HG02759 (cell line): Measurements from ENCODE around the gene CSTF2T.

Source experiments
- ATAC-seq: cut with Tn5 transposase; IDR thresholded peaks from one replicate; pipeline ENCODE4 v1.9.1; 2021; ENCODE audit warnings: mild to moderate bottlenecking, moderate library complexity; ENCODE audit not compliant: unreplicated experiment

CSTF2T gene

DNA sequence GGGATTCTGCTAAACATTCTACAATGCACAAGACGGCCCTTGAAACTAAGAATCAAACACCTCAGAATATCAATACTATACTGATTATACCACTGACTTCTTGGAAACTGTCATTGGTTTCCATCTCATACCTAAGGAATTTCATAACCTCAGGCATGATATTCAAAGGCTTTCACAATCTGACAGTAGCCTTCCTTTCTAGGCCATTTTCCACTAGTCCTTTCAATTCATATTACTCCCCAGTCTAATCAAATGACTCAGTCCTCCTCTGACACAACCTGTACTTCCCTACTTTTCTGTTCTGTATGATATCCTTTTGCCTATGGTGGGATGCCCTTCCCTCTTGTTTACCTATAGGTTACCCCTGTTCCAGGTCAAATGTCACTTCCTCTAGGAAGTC, 48.3 kb downstream of the CSTF2T start:
- no peak for ATAC-seq

DNA sequence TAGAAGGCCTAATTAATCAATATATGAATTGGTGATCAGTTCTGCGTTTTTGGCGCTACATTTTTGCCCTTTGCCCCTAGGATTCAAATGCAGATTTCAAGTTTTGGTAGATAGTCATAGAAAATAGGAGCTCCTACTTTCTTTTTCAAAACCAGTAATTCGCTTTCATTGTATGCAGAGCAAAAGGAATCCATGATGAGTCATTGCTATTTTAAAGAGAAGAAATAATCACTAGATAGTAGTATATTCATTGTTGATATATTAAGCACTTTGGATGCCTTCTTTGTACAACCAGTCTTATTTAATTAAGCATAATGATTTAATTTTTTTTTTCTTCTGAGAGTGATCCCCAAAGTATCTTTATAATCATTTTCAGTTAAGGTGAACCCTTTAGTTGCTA, 50.3 kb downstream of the CSTF2T start:
- no peak for ATAC-seq
